ENCODE results near the gene ALDH7A1. TPM values are rescaled to one million over a fixed set of nuclear protein-coding genes. Genes with fewer than 3 reads are reported as not detected.

The ALDH7A1 gene
- total and polyA plus RNA-seq, 11 donors = 12.3 to 67.6 (median 30.9) TPM

GRCh38 chr5:126576974-126577373 lies 18.0 kb downstream of the ALDH7A1 start:
- TF ChIP-seq POLR2A (IDR thresholded peaks at IDR 0.05) (no peak), CTCF (IDR thresholded peaks at IDR 0.05) (no peak)
- H3K27ac ChIP-seq = no peak overlapping the region
- 89 to 96% (median 93%) methylated on average over 5 of the region's 5 CpGs for WGBS, 4 donors
- no peaks in the 10 kb centered on the region for H3K9me3 ChIP-seq
- no peaks in the 10 kb centered on the region for H3K27me3 ChIP-seq
- H3K36me3 ChIP-seq = peaks cover 0 to 97% (median 69%) of the 10 kb centered on the region in 9 donors
- DNase-seq (no peak), ATAC-seq (no peak)
- no peak overlapping the region for H3K4me3 ChIP-seq
- intact Hi-C loops (cut with DNase I) = no loop called here
- no peaks in the 10 kb centered on the region for H3K4me1 ChIP-seq

GRCh38 chr5:126575644-126576043 lies 19.4 kb downstream of the ALDH7A1 start:
- no peaks in the 10 kb centered on the region for H3K27me3 ChIP-seq
- intact Hi-C loops (cut with DNase I) = no loop called here
- no peak for TF ChIP-seq POLR2A (IDR thresholded peaks at IDR 0.05)
- no peak for TF ChIP-seq CTCF (IDR thresholded peaks at IDR 0.05)
- WGBS, 4 donors = 87 to 94% (median 92%) methylated on average over 5 to 10 of the region's 10 CpGs
- H3K36me3 ChIP-seq = peaks cover 0 to 96% (median 62%) of the 10 kb centered on the region in 9 donors
- no peak for DNase-seq
- no peak for ATAC-seq
- no peak overlapping the region for H3K4me3 ChIP-seq
- H3K9me3 ChIP-seq = no peaks in the 10 kb centered on the region
- no peak overlapping the region for H3K27ac ChIP-seq
- H3K4me1 ChIP-seq = no peaks in the 10 kb centered on the region

GRCh38 chr5:126568206-126568755 lies 26.7 kb downstream of the ALDH7A1 start:
- Histone ChIP-seq H3K4me3 (no peak overlapping the region), H3K27ac (no peak overlapping the region), H3K4me1 (no peaks in the 10 kb centered on the region), H3K9me3 (no peaks in the 10 kb centered on the region), H3K27me3 (no peaks in the 10 kb centered on the region), H3K36me3 (peaks cover 0 to 90% (median 42%) of the 10 kb centered on the region in 9 donors)
- 94 to 98% (median 97%) methylated on average over 4 of the region's 4 CpGs for WGBS, 4 donors
- ATAC-seq (no peak), DNase-seq (no peak)
- intact Hi-C loops (cut with DNase I) = no loop called here
- no peak for TF ChIP-seq POLR2A (IDR thresholded peaks at IDR 0.05)
- TF ChIP-seq CTCF (IDR thresholded peaks at IDR 0.05) = no peak

- H3K9me3 ChIP-seq = no peaks in the 10 kb centered on the region
- H3K27ac ChIP-seq = no peak overlapping the region
- no peak for DNase-seq
- WGBS, 4 donors = 66 to 92% (median 90%) methylated on average over 2 of the region's 2 CpGs
- no peaks in the 10 kb centered on the region for H3K4me1 ChIP-seq
- ATAC-seq = no peak
- TF ChIP-seq POLR2A (IDR thresholded peaks at IDR 0.05) (no peak), CTCF (IDR thresholded peaks at IDR 0.05) (no peak)
- intact Hi-C loops (cut with DNase I) = no loop called here
- no peak overlapping the region for H3K4me3 ChIP-seq
- H3K27me3 ChIP-seq = no peaks in the 10 kb centered on the region
- H3K36me3 ChIP-seq = peaks cover 0 to 79% (median 43%) of the 10 kb centered on the region in 9 donors
Observed at GRCh38 chr5:126562823-126563222, 32.2 kb downstream of the ALDH7A1 start.
